Right lobe of liver (tissue), 6 donors: Measurements from ENCODE around the gene TTC23. TPM values are rescaled to one million over a fixed set of nuclear protein-coding genes. Genes with fewer than 3 reads are reported as not detected.

Source experiments
- ATAC-seq, 4 donors: fragments of 200-7000 bp; cut with Tn5 transposase; one replicate each; pipeline ENCODE4 v1.9.1; 2020; ENCODE audit warnings: mild to moderate bottlenecking in 4 of 4, moderate library complexity in 4 of 4
- DNase-seq, 3 donors: peaks; one replicate each; pipeline ENCODE4 v3.0.0-alpha.2; 2020
- H3K27ac ChIP-seq, 3 donors: fragments of 200-600 bp; one replicate each; pipeline ENCODE4 v1.8.0; 2022
- H3K27me3 ChIP-seq, 2 donors: fragments of 200-600 bp; one replicate each; pipeline ENCODE4 v1.8.0; 2022
- H3K36me3 ChIP-seq, 4 donors: fragments of 200-600 bp; sonication (generic) in 1 of 4; one replicate each; pipeline versions ENCODE4 v1.5.1 to v1.8.0; 2017 to 2022; ENCODE audit warnings: control low read depth in 1 of 4
- H3K4me1 ChIP-seq, 4 donors: fragments of 200-600 bp; sonication (generic) in 1 of 4; one replicate each; pipeline versions ENCODE4 v1.5.1 to v1.8.0; 2017 to 2022; ENCODE audit warnings: control low read depth in 1 of 4
- H3K4me3 ChIP-seq, 3 donors: fragments of 200-600 bp; one replicate each; pipeline ENCODE4 v1.8.0; 2022
- H3K9me3 ChIP-seq, 4 donors: fragments of 200-600 bp; sonication (generic) in 1 of 4; one replicate each; pipeline versions ENCODE4 v1.5.1 to v1.8.0; 2017 to 2022; ENCODE audit warnings: control low read depth in 1 of 4
- CTCF ChIP-seq, 4 donors: fragments of 200-600 bp in 3 of 4; fragments of 450-650 bp in 1 of 4; IDR thresholded peaks; one replicate each; pipeline versions ENCODE4 v1.5.1 to v1.8.0; 2016 to 2022; ENCODE audit warnings: antibody characterized with exemption in 4 of 4, mild to moderate bottlenecking in 2 of 4
- POLR2A ChIP-seq: fragments of 450-650 bp; IDR thresholded peaks from one replicate; pipeline ENCODE4 v1.6.1; 2017; ENCODE audit warnings: antibody characterized with exemption, mild to moderate bottlenecking
- WGBS: methylation state at CpG from one replicate; pipeline ENCODE4 v1.1.6; 2018; ENCODE audit warnings: low coverage, low lambda C conversion rate; ENCODE audit not compliant: insufficient coverage; ENCODE audit errors: missing lambda C conversion rate; 5-methylcytosine and 5-hydroxymethylcytosine counted together
- intact Hi-C, 2 donors: fragments of 100-400 bp; cut with DNase I; formaldehyde crosslinking; loops; one replicate each; pipeline versions ENCODE4 v1.11.2 to v1.14.1; 2022
- total RNA-seq, 6 experiments: library from RNA; depleted of rRNA in 2 of 6; stranded (reverse); fragments of >200 nt in 2 of 6; fragmentation: NEBNext Ultra II Directional in 3 of 6; extraction: Animal tissue kit (Norgen Biotek cat#: 25700) in 3 of 6; gene quantifications; one replicate each; pipeline versions ENCODE4 v1.1.0 to v1.2.4, GENCODE V29; 2016 to 2023
- donor health status: DM: no; HTN: yes; CAD: no.
- donor health status: DM: no; HTN: no; CAD: no.
- donor health status: DM: no; HTN: no; CAD: no.
- donor health status: DM: no; HTN: yes; CAD: no.
- donor health status: DM: no; HTN: yes; CAD: no.

TTC23 gene
- total RNA-seq, 6 experiments from 2014 or later, result 6.1 to 18.4 (median 9.1) TPM

- no peaks in the 10 kb centered on the region for H3K27me3 ChIP-seq
- DNase-seq (no peak), ATAC-seq (no peak)
- no peak overlapping the region for H3K4me3 ChIP-seq
- intact Hi-C loops, result no loop called here
- TF ChIP-seq POLR2A, result no peak
- TF ChIP-seq CTCF (IDR thresholded peaks at IDR 0.05), result no peak
- H3K36me3 ChIP-seq, result peaks cover 0 to 5% (median 0%) of the 10 kb centered on the region in 4 donors
- 89% methylated on average over 3 of the region's 4 CpGs for WGBS
- H3K27ac ChIP-seq, result no peak overlapping the region
- peaks cover 0 to 14% (median 10%) of the 10 kb centered on the region in 4 donors for H3K4me1 ChIP-seq
- H3K9me3 ChIP-seq, result no peaks in the 10 kb centered on the region
These were observed 107.4 kb downstream of the TTC23 start for GRCh38 chr15:99141943-99142342.

GRCh38 chr15:99140590-99140989, 108.8 kb downstream of the TTC23 start:
- H3K9me3 ChIP-seq, result no peaks in the 10 kb centered on the region
- H3K27me3 ChIP-seq, result no peaks in the 10 kb centered on the region
- H3K27ac ChIP-seq, result no peak overlapping the region
- no peak for DNase-seq
- H3K4me3 ChIP-seq, result no peak overlapping the region
- 97% methylated on average over 4 of the region's 4 CpGs for WGBS
- ATAC-seq, result no peak
- H3K36me3 ChIP-seq, result peaks cover 0 to 5% (median 0%) of the 10 kb centered on the region in 4 donors
- no peak for TF ChIP-seq POLR2A
- TF ChIP-seq CTCF (IDR thresholded peaks at IDR 0.05), result no peak
- intact Hi-C loops, result no loop called here
- H3K4me1 ChIP-seq, result peaks cover 0 to 14% (median 10%) of the 10 kb centered on the region in 4 donors

- Histone ChIP-seq H3K36me3 (peaks cover 0 to 5% (median 0%) of the 10 kb centered on the region in 4 donors), H3K4me1 (peaks cover 0 to 14% (median 10%) of the 10 kb centered on the region in 4 donors), H3K4me3 (no peak overlapping the region), H3K9me3 (no peaks in the 10 kb centered on the region), H3K27me3 (no peaks in the 10 kb centered on the region), H3K27ac (no peak overlapping the region)
- TF ChIP-seq POLR2A, result no peak
- no peak for TF ChIP-seq CTCF (IDR thresholded peaks at IDR 0.05)
- intact Hi-C loops, result no loop called here
- DNase-seq (no peak), ATAC-seq (no peak)
- WGBS, result 93% methylated on average over 4 of the region's 4 CpGs
These were observed 110.1 kb downstream of the TTC23 start for GRCh38 chr15:99139276-99139675.

DNA sequence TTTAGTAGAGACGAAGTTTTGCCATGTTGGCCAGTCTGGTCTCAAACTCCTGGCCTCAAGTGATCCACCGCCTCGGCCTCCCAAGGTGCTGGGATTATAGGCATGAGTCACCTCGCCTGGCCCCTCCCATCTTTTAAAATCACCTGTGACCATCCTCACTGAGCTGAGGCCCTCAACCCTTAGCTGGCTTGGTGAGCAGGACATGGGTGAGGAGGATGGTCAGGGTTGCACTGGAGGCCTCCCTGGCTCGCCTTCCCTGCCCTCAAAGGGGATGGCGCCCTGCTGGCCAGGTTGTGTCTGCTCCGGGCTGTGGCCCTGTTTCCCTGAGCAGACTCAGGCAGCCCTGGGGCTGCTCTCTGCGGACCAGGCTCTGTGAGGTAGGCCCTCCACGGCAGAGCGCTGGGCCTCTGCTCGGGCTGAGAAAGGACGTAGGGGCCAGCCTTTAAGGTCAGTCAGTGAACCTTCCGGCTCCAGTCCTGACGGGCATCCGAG, 110.8 kb downstream of the TTC23 start:
- no peaks in the 10 kb centered on the region for H3K27me3 ChIP-seq
- H3K9me3 ChIP-seq, result no peaks in the 10 kb centered on the region
- no peak overlapping the region for H3K27ac ChIP-seq
- intact Hi-C loops, result no loop called here
- ATAC-seq (peak in 1 of 4 donors; percentile 10), DNase-seq (peak in 1 of 3 donors; percentile 39)
- H3K4me3 ChIP-seq, result no peak overlapping the region
- peaks cover 0 to 7% (median 5%) of the 10 kb centered on the region in 4 donors for H3K4me1 ChIP-seq
- 100% methylated on average over 1 of the region's 15 CpGs for WGBS
- TF ChIP-seq POLR2A (no peak), CTCF (IDR thresholded peaks at IDR 0.05) (no peak)
- H3K36me3 ChIP-seq, result peaks cover 0 to 5% (median 0%) of the 10 kb centered on the region in 4 donors
